GM12891 (cell line): ENCODE data around the gene FGF3.

Experiments
- PAX5 ChIP-seq: IDR thresholded peaks from 2 replicates; pipeline ENCODE4 v1.6.1; 2011; ENCODE audit warnings: low read length, moderate library complexity, mild to moderate bottlenecking; ENCODE audit not compliant: insufficient read depth, severe bottlenecking
- POLR2A ChIP-seq: IDR thresholded peaks from 2 replicates; pipeline ENCODE4 v1.6.1; 2011; ENCODE audit warnings: low read depth, low read length, control low read depth
- TAF1 ChIP-seq: IDR thresholded peaks from 2 replicates; pipeline ENCODE4 v1.6.1; 2011; ENCODE audit warnings: low read depth, low read length, control low read depth

DNA sequence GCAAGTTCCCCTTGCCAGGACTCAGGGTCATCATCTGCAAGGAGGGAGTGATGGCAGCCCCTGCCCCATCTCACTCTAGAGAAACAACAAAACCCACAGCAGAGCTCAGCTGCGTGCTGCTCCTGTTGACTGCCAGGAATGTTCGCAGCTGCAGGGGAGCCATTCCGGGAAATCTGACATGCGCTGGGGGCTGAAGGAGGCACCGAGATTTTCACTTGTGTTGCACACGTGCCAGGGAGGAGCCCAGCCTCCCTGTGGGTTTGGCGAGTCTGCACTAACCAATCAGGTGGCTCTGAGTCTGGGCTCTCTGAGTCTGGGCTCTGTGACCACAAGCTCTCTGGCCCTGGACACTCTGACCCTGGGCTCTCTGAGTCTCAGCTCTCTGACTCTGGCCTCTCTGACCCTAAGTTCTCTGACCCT, 10.5 kb downstream of the FGF3 start:
- no peak for TF ChIP-seq PAX5
- no peak for TF ChIP-seq POLR2A
- no peak for TF ChIP-seq TAF1
